GM13976 (cell line): ENCODE results near the gene PAX7.

Experiments
- DNase-seq: peaks from one replicate; pipeline ENCODE4 v3.0.0; 2012; ENCODE audit warnings: low spot score
- in situ Hi-C: fragments of 300-500 bp; cut with MboI; formaldehyde crosslinking; loops from one replicate; pipeline ENCODE4 v1.12.0; 2022; ENCODE audit warnings: low sequenced_read_pairs, mixed read lengths, inconsistent platforms; ENCODE audit not compliant: unreplicated experiment
- TF ChIP-seq, protein P1 (sequence below): IDR thresholded peaks from 2 replicates; pipeline ENCODE4 v1.5.1; 2012; ENCODE audit warnings: borderline replicate concordance, mild to moderate bottlenecking; ENCODE audit not compliant: insufficient read depth; ENCODE audit errors: extremely low read depth, missing control alignments, control extremely low read depth

Gene PAX7

DNA sequence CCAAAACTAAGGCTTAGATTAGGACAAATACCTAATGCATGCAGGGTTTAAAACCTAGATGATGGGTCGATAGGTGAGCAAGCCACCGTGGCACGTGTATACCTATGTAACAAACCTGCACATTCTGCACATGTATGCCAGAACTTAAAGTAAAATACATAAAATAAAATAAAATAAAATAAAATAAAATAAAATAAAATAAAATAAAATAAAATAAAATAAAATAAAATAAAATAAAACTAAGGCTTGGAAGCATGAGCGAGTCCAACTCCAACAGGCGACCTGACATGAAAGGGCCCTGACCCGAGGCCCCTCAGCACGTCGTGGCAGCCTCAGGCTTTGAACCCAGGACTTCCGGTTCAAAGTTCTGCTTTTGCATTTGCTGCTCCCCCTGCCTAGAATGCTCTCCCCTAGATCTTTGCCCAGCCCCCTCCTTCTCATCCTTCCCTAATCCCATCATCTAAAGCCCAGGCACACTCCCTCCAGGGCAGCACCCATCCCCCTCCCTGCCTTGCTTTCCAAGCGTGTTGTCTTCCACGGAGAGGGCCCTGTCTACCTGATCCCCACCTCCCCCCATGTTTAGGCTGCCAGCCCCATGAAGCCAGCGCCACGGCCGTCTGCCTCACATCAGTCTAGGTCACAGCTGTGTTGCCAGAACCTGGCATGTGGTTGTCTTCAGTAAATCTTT lies 164.5 kb downstream of the PAX7 start:
- TF ChIP-seq, protein P1, sequence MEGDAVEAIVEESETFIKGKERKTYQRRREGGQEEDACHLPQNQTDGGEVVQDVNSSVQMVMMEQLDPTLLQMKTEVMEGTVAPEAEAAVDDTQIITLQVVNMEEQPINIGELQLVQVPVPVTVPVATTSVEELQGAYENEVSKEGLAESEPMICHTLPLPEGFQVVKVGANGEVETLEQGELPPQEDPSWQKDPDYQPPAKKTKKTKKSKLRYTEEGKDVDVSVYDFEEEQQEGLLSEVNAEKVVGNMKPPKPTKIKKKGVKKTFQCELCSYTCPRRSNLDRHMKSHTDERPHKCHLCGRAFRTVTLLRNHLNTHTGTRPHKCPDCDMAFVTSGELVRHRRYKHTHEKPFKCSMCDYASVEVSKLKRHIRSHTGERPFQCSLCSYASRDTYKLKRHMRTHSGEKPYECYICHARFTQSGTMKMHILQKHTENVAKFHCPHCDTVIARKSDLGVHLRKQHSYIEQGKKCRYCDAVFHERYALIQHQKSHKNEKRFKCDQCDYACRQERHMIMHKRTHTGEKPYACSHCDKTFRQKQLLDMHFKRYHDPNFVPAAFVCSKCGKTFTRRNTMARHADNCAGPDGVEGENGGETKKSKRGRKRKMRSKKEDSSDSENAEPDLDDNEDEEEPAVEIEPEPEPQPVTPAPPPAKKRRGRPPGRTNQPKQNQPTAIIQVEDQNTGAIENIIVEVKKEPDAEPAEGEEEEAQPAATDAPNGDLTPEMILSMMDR, result no peak
- in situ Hi-C loops, result no loop called here
- DNase-seq, result no peak

DNA sequence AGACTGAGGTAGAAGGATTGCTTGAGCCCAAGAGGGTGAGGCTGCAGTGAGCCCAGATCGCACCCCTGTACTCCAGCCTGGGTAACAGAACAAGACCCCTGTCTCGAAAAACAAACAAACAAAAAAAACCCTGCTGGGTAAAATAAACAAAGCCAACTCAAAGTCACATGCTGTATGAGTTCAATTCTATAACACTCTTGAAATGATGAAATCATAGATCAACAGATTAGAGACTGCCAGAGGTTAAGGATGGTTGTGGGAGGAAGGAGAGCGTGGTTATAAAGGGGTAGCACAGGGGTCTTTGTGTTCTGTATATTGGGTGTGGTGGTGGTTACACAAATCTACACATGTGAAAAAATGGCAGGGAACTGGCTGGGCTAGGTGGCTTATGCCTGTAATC lies 166.3 kb downstream of the PAX7 start:
- in situ Hi-C loops, result no loop called here
- TF ChIP-seq, protein P1, result no peak
- no peak for DNase-seq
